Vagina (tissue), 2 donors: Measurements from ENCODE around the gene SURF2. TPM values are rescaled to one million over a fixed set of nuclear protein-coding genes. Genes with fewer than 3 reads are reported as not detected.
A peak's percentile ranks its signal among the peaks of the same experiment; 100 is the strongest.
"Not testable (repeated sequence)": the region's sequence is repeated elsewhere in the genome, so short reads cannot be mapped to it uniquely, and the experiment has no call there.

Source experiments
- DNase-seq, 2 donors: peaks; one replicate each; pipeline ENCODE4 v3.0.0-alpha.2; 2017; ENCODE audit errors: extremely low spot score in 2 of 2
- H3K27ac ChIP-seq: fragments of 200-600 bp; sonication (generic); one replicate; pipeline ENCODE4 v1.5.1; 2019
- H3K27me3 ChIP-seq: fragments of 200-600 bp; sonication (generic); one replicate; pipeline ENCODE4 v1.5.1; 2019
- H3K36me3 ChIP-seq, 2 donors: fragments of 200-600 bp; sonication (generic); one replicate each; pipeline ENCODE4 v1.5.1; 2017 to 2019
- H3K4me1 ChIP-seq: fragments of 200-600 bp; sonication (generic); one replicate; pipeline ENCODE4 v1.5.1; 2019
- H3K4me3 ChIP-seq, 2 donors: fragments of 200-600 bp; sonication (generic); 1 replicate in 1 of 2; 2 replicates in 1 of 2; pipeline ENCODE4 v1.5.1; 2016 to 2019
- H3K9me3 ChIP-seq: fragments of 200-600 bp; sonication (generic); one replicate; pipeline ENCODE4 v1.5.1; 2019
- CTCF ChIP-seq, 3 experiments: fragments of 450-650 bp in 2 of 3; fragments of 200-600 bp in 1 of 3; sonication (generic) in 1 of 3; IDR thresholded peaks; one replicate each; pipeline ENCODE4 v1.5.1; 2017 to 2019; ENCODE audit warnings: antibody characterized with exemption in 3 of 3, mild to moderate bottlenecking in 2 of 3, moderate library complexity in 2 of 3
- POLR2A ChIP-seq, 2 donors: fragments of 450-650 bp; IDR thresholded peaks; one replicate each; pipeline ENCODE4 v1.6.1; 2017; ENCODE audit warnings: antibody characterized with exemption in 2 of 2, mild to moderate bottlenecking in 2 of 2, moderate library complexity in 2 of 2
- POLR2AphosphoS5 ChIP-seq, 2 donors: sonication (generic); formaldehyde crosslinking; IDR thresholded peaks; one replicate each; pipeline ENCODE4 v1.9.0; 2017; ENCODE audit warnings: antibody characterized with exemption in 2 of 2, mild to moderate bottlenecking in 2 of 2, low read depth in 1 of 2; ENCODE audit not compliant: insufficient read depth in 1 of 2
- intact Hi-C: fragments of 100-400 bp; cut with DNase I; formaldehyde crosslinking; loops from one replicate; pipeline ENCODE4 v1.15.1; 2023
- total RNA-seq: library from RNA; depleted of rRNA; stranded (reverse); fragments of >200 nt; gene quantifications from one replicate; pipeline ENCODE4 v1.2.3, GENCODE V29; 2016

The SURF2 gene
- 19.9 TPM for total RNA-seq

GRCh38 chr9:133356391-133357091, at the start of gene SURF2, which contains the start of gene SURF1:
Gene SURF2 (plus strand): TSS chr9:133356550. CDS start chr9:133356593, 43 bp downstream.
Gene SURF1 (minus strand): TSS chr9:133356487. CDS start chr9:133356453, 34 bp downstream.
- DNase-seq = no peak
- H3K9me3 ChIP-seq = no peaks in the 10 kb centered on the region
- TF ChIP-seq CTCF (IDR thresholded peaks at IDR 0.05) = no peak
- TF ChIP-seq POLR2AphosphoS5 (IDR thresholded peaks at IDR 0.05; ENCODE audit: insufficient read depth in 1 of 2, low read depth in 1 of 2) = peak in 1 of 2 donors; percentile 35
- TF ChIP-seq POLR2A (IDR thresholded peaks at IDR 0.05) = peak in 1 of 2 donors; percentile 35
- H3K4me3 ChIP-seq = peak within 1 kb of the TSS; percentile 70 to 81
- intact Hi-C loops = no loop called here
- no peaks in the 10 kb centered on the region for H3K27me3 ChIP-seq
- H3K27ac ChIP-seq = peak within 1 kb of the TSS; percentile 59
- H3K36me3 ChIP-seq = peaks cover 0 to 31% of the 10 kb centered on the region in 2 donors
- H3K4me1 ChIP-seq = peaks cover 38% of the 10 kb centered on the region

GRCh38 chr9:133307301-133307700, 49.0 kb upstream of the SURF2 start:
- H3K27me3 ChIP-seq = no peaks in the 10 kb centered on the region
- no peaks in the 10 kb centered on the region for H3K36me3 ChIP-seq
- H3K4me1 ChIP-seq = no peaks in the 10 kb centered on the region
- no peak overlapping the region for H3K4me3 ChIP-seq
- H3K27ac ChIP-seq = no peak overlapping the region
- no peak for DNase-seq
- no peaks in the 10 kb centered on the region for H3K9me3 ChIP-seq
- no peak for TF ChIP-seq POLR2AphosphoS5 (IDR thresholded peaks at IDR 0.05; ENCODE audit: insufficient read depth in 1 of 2, low read depth in 1 of 2)
- no peak for TF ChIP-seq POLR2A (IDR thresholded peaks at IDR 0.05)
- TF ChIP-seq CTCF (IDR thresholded peaks at IDR 0.05) = no peak
- intact Hi-C loops = no loop called here

- Histone ChIP-seq H3K36me3 (no peaks in the 10 kb centered on the region), H3K4me3 (no peak overlapping the region), H3K27ac (no peak overlapping the region), H3K27me3 (no peaks in the 10 kb centered on the region), H3K9me3 (no peaks in the 10 kb centered on the region), H3K4me1 (no peaks in the 10 kb centered on the region)
- DNase-seq = no peak
- intact Hi-C loops = no loop called here
- TF ChIP-seq CTCF (IDR thresholded peaks at IDR 0.05) (no peak), POLR2AphosphoS5 (IDR thresholded peaks at IDR 0.05; ENCODE audit: insufficient read depth in 1 of 2, low read depth in 1 of 2) (no peak), POLR2A (IDR thresholded peaks at IDR 0.05) (no peak)
Observed at GRCh38 chr9:133309608-133310007, 46.7 kb upstream of the SURF2 start.

GRCh38 chr9:133315997-133316396, 40.4 kb upstream of the SURF2 start:
- no peaks in the 10 kb centered on the region for H3K36me3 ChIP-seq
- intact Hi-C loops = no loop called here
- H3K27me3 ChIP-seq = no peaks in the 10 kb centered on the region
- no peak for DNase-seq
- H3K27ac ChIP-seq = no peak overlapping the region
- TF ChIP-seq POLR2A (IDR thresholded peaks at IDR 0.05) (no peak), POLR2AphosphoS5 (IDR thresholded peaks at IDR 0.05; ENCODE audit: insufficient read depth in 1 of 2, low read depth in 1 of 2) (no peak), CTCF (IDR thresholded peaks at IDR 0.05) (no peak)
- H3K9me3 ChIP-seq = no peaks in the 10 kb centered on the region
- H3K4me3 ChIP-seq = no peak overlapping the region
- H3K4me1 ChIP-seq = no peaks in the 10 kb centered on the region

- H3K27me3 ChIP-seq, H3K27ac ChIP-seq, H3K4me1 ChIP-seq, intact Hi-C loops, H3K4me3 ChIP-seq, H3K9me3 ChIP-seq, H3K36me3 ChIP-seq, DNase-seq: not testable (repeated sequence)
Observed at GRCh38 chr9:133317551-133317950, 38.8 kb upstream of the SURF2 start.
